Activated CD4-positive, alpha-beta memory T cell treated with anti-CD3 and anti-CD28 coated beads for 36 hours (primary cell): Measurements from ENCODE around the gene MSH5. TPM values are rescaled to one million over a fixed set of nuclear protein-coding genes. Genes with fewer than 3 reads are reported as not detected.
A peak's percentile ranks its signal among the peaks of the same experiment; 100 is the strongest.
"Not testable (repeated sequence)": the region's sequence is repeated elsewhere in the genome, so short reads cannot be mapped to it uniquely, and the experiment has no call there.

Experiments
- CTCF ChIA-PET: fragments of 350-600 bp; sonication (Branson Sonifier 250); formaldehyde crosslinking; loops from one replicate; lab custom pipeline; 2021; ENCODE audit warnings: antibody characterized with exemption, inconsistent platforms; lab: Charles Lee
- POLR2A ChIA-PET: fragments of 350-600 bp; sonication (Branson Sonifier 250); formaldehyde crosslinking; loops from one replicate; lab custom pipeline; 2021; ENCODE audit warnings: antibody characterized with exemption; lab: Charles Lee
- DNase-seq: peaks from one replicate; pipeline ENCODE4 v3.0.0-alpha.2; 2020
- H3K27ac Mint-ChIP-seq: one replicate; pipeline ENCODE4 v1.8.0; 2021; ENCODE audit warnings: mixed read lengths
- H3K27me3 Mint-ChIP-seq: one replicate; pipeline ENCODE4 v1.8.0; 2021; ENCODE audit warnings: mixed read lengths
- H3K36me3 Mint-ChIP-seq: one replicate; pipeline ENCODE4 v1.8.0; 2021; ENCODE audit warnings: mixed read lengths
- H3K4me1 Mint-ChIP-seq: one replicate; pipeline ENCODE4 v1.8.0; 2021; ENCODE audit warnings: low read depth, mixed read lengths
- H3K4me3 Mint-ChIP-seq: one replicate; pipeline ENCODE4 v1.8.0; 2021; ENCODE audit warnings: mild to moderate bottlenecking, mixed read lengths
- H3K9me3 Mint-ChIP-seq: one replicate; pipeline ENCODE4 v1.8.0; 2021; ENCODE audit warnings: mixed read lengths
- intact Hi-C: fragments of 100-400 bp; cut with micrococcal nuclease; formaldehyde crosslinking; loops from one replicate; pipeline ENCODE4 v1.15.1; 2023
- total RNA-seq, 2 experiments: library from RNA; stranded (reverse); gene quantifications; one replicate each; pipeline ENCODE4 v1.2.3, GENCODE V29; 2021

Gene MSH5
- total RNA-seq, 2 experiments from 2014 or later = 80.9 to 83.8 TPM

DNA sequence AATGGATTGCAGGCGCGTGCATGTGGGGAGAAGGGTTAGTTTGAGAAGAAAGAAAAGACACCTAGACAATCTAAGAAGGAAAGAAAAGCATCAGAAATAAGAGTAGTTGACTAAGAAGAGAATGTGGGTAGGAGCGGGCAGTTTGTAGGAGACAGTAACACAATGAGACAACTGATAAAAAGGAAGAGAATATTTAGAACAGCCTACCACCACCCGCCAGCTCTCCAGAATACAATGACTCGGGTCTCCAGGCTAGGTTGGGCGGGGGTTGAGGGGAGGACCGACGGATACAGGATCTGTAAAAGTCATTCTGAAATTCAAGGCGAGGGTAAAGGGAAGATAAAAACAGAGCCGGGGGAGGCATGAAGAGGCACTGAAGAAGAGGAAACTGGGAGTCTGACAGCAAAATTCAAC lies 37.4 kb upstream of the MSH5 start:
- ChIA-PET POLR2A (interaction anchor here (0.6 to 1.8 kb wide), 4 partner anchors 29 to 50 kb away, joined by 3 to 7 read pairs (median 5); partner anchors contain the start of genes BAG6 and MSH5), CTCF (interaction anchor here (1.2 to 1.3 kb wide), 3 partner anchors 28 to 87 kb away, joined by 3 to 7 read pairs (median 5); no protein-coding TSS in a partner anchor)
- DNase-seq = peak; percentile 71
- H3K27me3 Mint-ChIP-seq = no peaks in the 10 kb centered on the region
- intact Hi-C loops = loop anchor here (2.0 kb wide), 1 partner anchor 38 kb away; the partner anchor contains the start of gene GPANK1
- peak overlapping the region; percentile 99 for H3K4me3 Mint-ChIP-seq
- peaks cover 24% of the 10 kb centered on the region for H3K4me1 Mint-ChIP-seq
- no peaks in the 10 kb centered on the region for H3K9me3 Mint-ChIP-seq
- H3K36me3 Mint-ChIP-seq = peaks cover 8% of the 10 kb centered on the region
- H3K27ac Mint-ChIP-seq = peak overlapping the region; percentile 97

DNA sequence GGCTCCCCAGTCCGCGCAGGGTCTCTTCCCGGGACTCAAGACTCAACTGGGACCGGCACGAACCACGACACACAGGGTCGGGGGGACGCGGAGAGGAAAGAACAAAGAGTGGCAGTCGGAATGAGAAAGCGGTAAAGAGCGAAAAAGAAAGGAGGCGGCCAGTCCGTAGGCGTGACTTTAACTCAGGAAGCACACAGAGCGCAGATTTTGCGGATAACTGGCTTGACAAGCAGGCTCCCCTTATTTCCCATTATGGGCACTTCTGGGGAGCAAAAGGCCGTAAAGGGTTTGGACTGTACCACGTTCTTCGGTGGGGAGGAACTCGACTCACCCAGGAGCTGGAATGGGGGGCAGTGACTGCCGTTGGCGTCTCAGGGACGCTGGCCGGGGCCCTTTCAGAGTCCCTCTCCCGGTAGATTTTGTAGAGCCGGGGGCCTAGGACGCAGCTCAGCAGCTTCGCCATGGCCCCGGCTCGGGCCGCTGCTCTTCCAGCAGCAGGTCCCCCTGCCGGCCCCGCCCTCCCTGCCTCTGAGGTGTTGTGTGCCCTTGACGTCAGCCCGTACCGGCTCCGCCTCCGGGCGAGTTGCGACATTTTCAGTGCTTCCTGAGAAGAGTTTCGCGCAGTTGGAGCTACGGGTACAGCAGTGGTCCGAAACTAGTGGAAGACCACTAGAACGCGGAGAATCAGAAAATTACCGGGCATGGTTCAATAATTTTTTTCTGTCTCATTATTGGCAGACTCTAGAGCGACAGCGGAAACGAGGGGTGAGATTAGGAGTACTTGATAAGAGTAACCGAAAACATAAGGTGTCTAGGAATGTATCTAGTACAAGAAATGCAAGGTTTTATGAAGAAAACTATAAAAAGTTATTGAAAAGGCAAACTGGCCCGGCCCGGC lies 36.7 kb upstream of the MSH5 start, which contains the start of gene ABHD16A:
ABHD16A (minus strand) TSS at position 506 of the 898 bp plus-strand sequence; CDS start at position 463, 43 bp downstream.
- POLR2A ChIA-PET = interaction anchor here (0.6 to 1.8 kb wide), 6 partner anchors 28 to 103 kb away, joined by 3 to 7 read pairs (median 3); partner anchors contain the start of genes BAG6, GPANK1 and MSH5
- H3K4me3 Mint-ChIP-seq = peak within 1 kb of the TSS; percentile 99
- peak; percentile 99 for DNase-seq
- H3K27me3 Mint-ChIP-seq = no peaks in the 10 kb centered on the region
- peaks cover 3% of the 10 kb centered on the region for H3K36me3 Mint-ChIP-seq
- CTCF ChIA-PET = interaction anchor here (0.7 to 1.3 kb wide), 6 partner anchors 27 to 112 kb away, joined by 3 to 7 read pairs (median 3); partner anchors contain the start of genes HSPA1A, HSPA1L and LSM2
- H3K27ac Mint-ChIP-seq = peak within 1 kb of the TSS; percentile 97
- peaks cover 17% of the 10 kb centered on the region for H3K4me1 Mint-ChIP-seq
- no peaks in the 10 kb centered on the region for H3K9me3 Mint-ChIP-seq
- intact Hi-C loops = loop anchor here (1.0 to 2.0 kb wide), 3 partner anchors 35 to 160 kb away; partner anchors contain the start of gene GPANK1

- intact Hi-C loops = no loop called here
- H3K27ac Mint-ChIP-seq = no peak overlapping the region
- H3K36me3 Mint-ChIP-seq = peaks cover 3% of the 10 kb centered on the region
- no peaks in the 10 kb centered on the region for H3K9me3 Mint-ChIP-seq
- ChIA-PET POLR2A (no interaction called here), CTCF (no interaction called here)
- no peak for DNase-seq
- H3K4me1 Mint-ChIP-seq = peaks cover 13% of the 10 kb centered on the region
- no peaks in the 10 kb centered on the region for H3K27me3 Mint-ChIP-seq
- no peak overlapping the region for H3K4me3 Mint-ChIP-seq
These were observed 33.9 kb upstream of the MSH5 start for GRCh38 chr6:31705931-31706330.

DNA sequence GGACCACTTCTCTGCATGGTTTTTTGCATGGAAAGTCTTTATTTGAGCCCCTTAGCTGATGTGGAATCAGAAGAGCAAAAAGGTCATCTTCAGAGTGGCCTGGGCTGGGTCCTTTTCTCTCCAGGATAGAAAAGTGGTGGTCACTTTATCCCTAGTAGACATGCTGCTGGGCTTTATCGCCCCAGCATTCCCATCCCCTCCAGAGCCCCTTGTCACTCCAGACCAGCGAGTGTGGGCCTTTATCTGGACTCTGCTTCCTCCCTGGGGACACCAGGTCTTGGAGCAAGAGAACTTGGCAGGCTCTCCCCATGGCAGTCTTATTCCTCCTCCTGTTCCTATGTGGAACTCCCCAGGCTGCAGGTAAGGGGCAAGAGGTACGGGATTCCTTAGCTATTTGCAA lies 33.2 kb upstream of the MSH5 start, which contains the start of gene LY6G6F:
LY6G6F (plus strand) TSS at position 268 of the 400 bp plus-strand sequence; CDS start at position 309, 41 bp downstream.
- peaks cover 8% of the 10 kb centered on the region for H3K4me1 Mint-ChIP-seq
- no peak within 1 kb of the TSS for H3K4me3 Mint-ChIP-seq
- no peaks in the 10 kb centered on the region for H3K27me3 Mint-ChIP-seq
- CTCF ChIA-PET = no interaction called here
- POLR2A ChIA-PET = no interaction called here
- no peaks in the 10 kb centered on the region for H3K9me3 Mint-ChIP-seq
- no peak for DNase-seq
- intact Hi-C loops = no loop called here
- no peak within 1 kb of the TSS for H3K27ac Mint-ChIP-seq
- H3K36me3 Mint-ChIP-seq = peaks cover 3% of the 10 kb centered on the region

DNA sequence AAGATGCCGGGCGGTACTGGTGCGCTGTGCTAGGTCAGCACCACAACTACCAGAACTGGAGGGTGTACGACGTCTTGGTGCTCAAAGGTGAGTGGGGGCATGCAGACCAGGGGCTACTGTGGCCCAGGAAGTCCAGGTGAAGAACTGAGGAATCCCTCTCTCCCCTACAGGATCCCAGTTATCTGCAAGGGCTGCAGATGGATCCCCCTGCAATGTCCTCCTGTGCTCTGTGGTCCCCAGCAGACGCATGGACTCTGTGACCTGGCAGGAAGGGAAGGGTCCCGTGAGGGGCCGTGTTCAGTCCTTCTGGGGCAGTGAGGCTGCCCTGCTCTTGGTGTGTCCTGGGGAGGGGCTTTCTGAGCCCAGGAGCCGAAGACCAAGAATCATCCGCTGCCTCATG lies 32.1 kb upstream of the MSH5 start:
- intact Hi-C loops = no loop called here
- no peak for DNase-seq
- CTCF ChIA-PET = no interaction called here
- POLR2A ChIA-PET = no interaction called here
- no peak overlapping the region for H3K27ac Mint-ChIP-seq
- peaks cover 5% of the 10 kb centered on the region for H3K4me1 Mint-ChIP-seq
- H3K9me3 Mint-ChIP-seq = no peaks in the 10 kb centered on the region
- H3K27me3 Mint-ChIP-seq = no peaks in the 10 kb centered on the region
- peaks cover under 1% of the 10 kb centered on the region for H3K36me3 Mint-ChIP-seq
- H3K4me3 Mint-ChIP-seq = no peak overlapping the region

DNA sequence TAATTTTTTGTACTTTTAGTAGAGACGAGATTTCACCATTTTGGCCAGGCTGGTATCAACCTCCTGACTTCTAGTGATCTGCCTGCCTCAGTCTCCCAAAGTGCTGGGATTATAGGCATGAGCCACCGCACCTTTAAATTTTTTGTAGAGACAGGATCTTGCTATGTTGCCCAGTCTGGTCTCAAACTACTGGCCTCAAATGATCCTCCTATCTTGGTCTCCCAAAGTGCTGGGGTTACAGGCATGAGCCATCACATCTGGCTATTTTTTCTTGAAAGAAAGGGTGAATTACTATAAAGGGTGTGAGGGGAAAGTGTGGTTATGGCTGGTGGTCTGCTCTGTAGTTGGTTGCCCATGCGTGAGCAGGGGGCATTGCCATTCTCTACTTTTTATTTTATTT lies 31.6 kb upstream of the MSH5 start:
- H3K27me3 Mint-ChIP-seq = no peaks in the 10 kb centered on the region
- H3K9me3 Mint-ChIP-seq = no peaks in the 10 kb centered on the region
- no peak overlapping the region for H3K4me3 Mint-ChIP-seq
- H3K27ac Mint-ChIP-seq = no peak overlapping the region
- POLR2A ChIA-PET = no interaction called here
- CTCF ChIA-PET = no interaction called here
- H3K4me1 Mint-ChIP-seq = peaks cover 4% of the 10 kb centered on the region
- DNase-seq = no peak
- no peaks in the 10 kb centered on the region for H3K36me3 Mint-ChIP-seq
- intact Hi-C loops = no loop called here

DNA sequence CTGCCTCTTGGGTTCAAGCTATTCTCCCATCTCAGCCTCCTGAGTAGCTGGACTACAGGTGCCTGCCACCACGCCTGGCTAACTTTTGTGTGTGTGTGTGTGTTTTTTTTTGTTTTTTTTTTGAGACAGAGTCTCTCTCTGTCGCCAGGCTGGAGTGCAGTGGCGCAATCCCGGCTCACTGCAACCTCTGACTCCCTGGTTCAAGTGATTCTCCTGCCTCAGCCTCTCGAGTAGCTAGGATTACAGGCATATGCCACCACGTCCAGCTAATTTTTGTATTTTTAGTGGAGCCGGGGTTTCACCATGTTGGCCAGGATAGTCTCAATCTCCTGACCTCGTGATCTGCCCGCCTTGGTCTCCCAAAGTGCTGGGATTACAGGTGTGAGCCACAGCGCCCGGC lies 30.6 kb upstream of the MSH5 start:
- POLR2A ChIA-PET, H3K4me1 Mint-ChIP-seq, CTCF ChIA-PET, H3K4me3 Mint-ChIP-seq, intact Hi-C loops, H3K27me3 Mint-ChIP-seq, DNase-seq, H3K27ac Mint-ChIP-seq, H3K9me3 Mint-ChIP-seq, H3K36me3 Mint-ChIP-seq: not testable (repeated sequence)

- ChIA-PET POLR2A (no interaction called here), CTCF (interaction anchor here (1.0 kb wide), 1 partner anchor 21 kb away, joined by 3 read pairs; no protein-coding TSS in a partner anchor)
- no peak overlapping the region for H3K27ac Mint-ChIP-seq
- no peaks in the 10 kb centered on the region for H3K27me3 Mint-ChIP-seq
- no peak overlapping the region for H3K4me3 Mint-ChIP-seq
- H3K36me3 Mint-ChIP-seq = no peaks in the 10 kb centered on the region
- intact Hi-C loops = no loop called here
- H3K4me1 Mint-ChIP-seq = peaks cover 2% of the 10 kb centered on the region
- no peak for DNase-seq
- no peaks in the 10 kb centered on the region for H3K9me3 Mint-ChIP-seq
These were observed 29.1 kb upstream of the MSH5 start for GRCh38 chr6:31710523-31711219.

- H3K27me3 Mint-ChIP-seq = no peaks in the 10 kb centered on the region
- no peaks in the 10 kb centered on the region for H3K9me3 Mint-ChIP-seq
- H3K36me3 Mint-ChIP-seq = no peaks in the 10 kb centered on the region
- intact Hi-C loops = no loop called here
- H3K27ac Mint-ChIP-seq = no peak overlapping the region
- ChIA-PET POLR2A (no interaction called here), CTCF (interaction anchor here (1.0 kb wide), 1 partner anchor 21 kb away, joined by 3 read pairs; no protein-coding TSS in a partner anchor)
- no peak for DNase-seq
- peaks cover 2% of the 10 kb centered on the region for H3K4me1 Mint-ChIP-seq
- no peak overlapping the region for H3K4me3 Mint-ChIP-seq
These were observed 28.6 kb upstream of the MSH5 start for GRCh38 chr6:31711233-31711632.

DNA sequence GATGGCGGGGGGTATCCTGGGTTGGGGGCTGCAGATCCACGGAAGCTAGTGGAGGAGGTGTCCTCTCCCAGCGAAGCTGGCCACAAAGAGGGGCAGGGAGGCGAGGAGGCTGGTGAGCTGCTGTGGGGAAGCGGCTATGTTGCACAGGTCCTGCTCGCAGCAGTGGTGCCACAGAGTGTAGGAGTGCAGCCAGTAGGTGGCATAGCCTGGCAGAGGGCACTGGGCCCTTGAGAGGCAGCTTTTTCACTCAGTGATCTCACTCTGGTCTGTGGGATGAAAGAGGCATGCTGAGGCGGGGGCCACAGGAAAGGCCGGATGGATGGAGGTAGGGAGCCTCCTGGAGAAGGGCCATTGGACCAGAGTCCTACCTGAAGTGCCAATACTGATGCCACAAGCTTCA lies 27.5 kb upstream of the MSH5 start:
- ChIA-PET CTCF (interaction anchor here (0.6 kb wide), 1 partner anchor 88 kb away, joined by 4 read pairs; no protein-coding TSS in a partner anchor), POLR2A (no interaction called here)
- intact Hi-C loops = no loop called here
- no peaks in the 10 kb centered on the region for H3K9me3 Mint-ChIP-seq
- H3K27me3 Mint-ChIP-seq = no peaks in the 10 kb centered on the region
- H3K36me3 Mint-ChIP-seq = no peaks in the 10 kb centered on the region
- no peak overlapping the region for H3K4me3 Mint-ChIP-seq
- H3K4me1 Mint-ChIP-seq = peaks cover 2% of the 10 kb centered on the region
- no peak for DNase-seq
- no peak overlapping the region for H3K27ac Mint-ChIP-seq

GRCh38 chr6:31713465-31713864 lies 26.3 kb upstream of the MSH5 start:
- CTCF ChIA-PET = interaction anchor here (1.4 to 2.0 kb wide), 2 partner anchors 32 to 56 kb away, joined by 4 to 6 read pairs; no protein-coding TSS in a partner anchor
- Mint-ChIP-seq H3K36me3 (no peaks in the 10 kb centered on the region), H3K27ac (no peak overlapping the region), H3K4me3 (no peak overlapping the region), H3K4me1 (peaks cover 2% of the 10 kb centered on the region), H3K27me3 (no peaks in the 10 kb centered on the region), H3K9me3 (no peaks in the 10 kb centered on the region)
- no peak for DNase-seq
- POLR2A ChIA-PET = no interaction called here
- intact Hi-C loops = no loop called here
